ENCODE results near the gene CHD2.

Gene CHD2

DNA sequence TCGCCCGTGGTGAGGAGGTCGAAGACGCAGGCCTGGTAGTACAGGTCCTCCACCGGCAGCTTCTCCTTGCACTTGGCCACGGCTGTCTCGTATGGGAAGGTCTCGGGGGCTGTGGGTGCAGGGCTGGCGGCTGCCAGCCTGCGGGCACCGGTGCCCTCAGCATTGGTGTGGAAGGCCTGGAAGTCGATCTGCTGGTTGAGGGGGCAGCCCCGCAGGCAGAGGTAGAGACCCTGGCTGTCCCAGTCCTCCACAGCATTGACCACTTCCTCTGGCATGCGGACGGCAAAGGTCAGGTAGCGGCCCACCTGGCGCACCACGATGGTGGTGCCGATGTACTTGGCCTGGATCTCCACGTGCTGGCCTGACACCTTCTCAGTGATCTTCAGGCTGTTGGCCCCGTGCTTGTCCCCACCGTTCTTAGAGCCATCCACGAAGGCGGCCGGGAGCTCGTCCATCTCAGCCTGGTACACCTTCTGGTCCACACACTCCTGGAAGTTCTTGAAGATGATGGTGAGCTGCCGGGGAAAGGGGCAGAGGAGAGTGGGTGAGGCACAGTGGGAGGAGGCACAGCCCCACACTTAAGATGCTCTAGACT lies 145.2 kb downstream of the CHD2 start:
- no peaks in the 10 kb centered on the region for H3K79me2 ChIP-seq (ENCODE audit: insufficient read depth, low read length)
- H3K9me3 ChIP-seq (ENCODE audit: insufficient read depth, low read length, severe bottlenecking): peaks cover 3% of the 10 kb centered on the region
- H3K27me3 ChIP-seq (ENCODE audit: insufficient read depth, low read length, poor library complexity): no peaks in the 10 kb centered on the region
- peaks cover 66% of the 10 kb centered on the region for H3K36me3 ChIP-seq (ENCODE audit: insufficient read depth, low read length)
- no peak overlapping the region for H3K4me2 ChIP-seq (ENCODE audit: insufficient read depth, low read length)
- no peak for ATAC-seq (ENCODE audit: insufficient read depth, low read depth)
- H3K4me3 ChIP-seq (ENCODE audit: low read depth in 1 of 2, low read length in 2 of 2): no peak overlapping the region
- no peak overlapping the region for H3K9ac ChIP-seq (ENCODE audit: low read depth, low read length)
- TF ChIP-seq CTCF (IDR thresholded peaks at IDR 0.05; ENCODE audit: borderline replicate concordance, extremely low read depth, low read length, poor library complexity, severe bottlenecking) (no peak), EZH2 (IDR thresholded peaks at IDR 0.05; ENCODE audit: borderline replicate concordance, low read depth, low read length, severe bottlenecking) (no peak)
- H3K4me1 ChIP-seq (ENCODE audit: insufficient read depth, low read length): peaks cover 17% of the 10 kb centered on the region
- no peaks in the 10 kb centered on the region for H4K20me1 ChIP-seq (ENCODE audit: insufficient read depth, low read length)
- no peak overlapping the region for H2AFZ ChIP-seq (ENCODE audit: low read depth, low read length)
- no peak overlapping the region for H3K27ac ChIP-seq (ENCODE audit: low read length)
- no peak for DNase-seq

DNA sequence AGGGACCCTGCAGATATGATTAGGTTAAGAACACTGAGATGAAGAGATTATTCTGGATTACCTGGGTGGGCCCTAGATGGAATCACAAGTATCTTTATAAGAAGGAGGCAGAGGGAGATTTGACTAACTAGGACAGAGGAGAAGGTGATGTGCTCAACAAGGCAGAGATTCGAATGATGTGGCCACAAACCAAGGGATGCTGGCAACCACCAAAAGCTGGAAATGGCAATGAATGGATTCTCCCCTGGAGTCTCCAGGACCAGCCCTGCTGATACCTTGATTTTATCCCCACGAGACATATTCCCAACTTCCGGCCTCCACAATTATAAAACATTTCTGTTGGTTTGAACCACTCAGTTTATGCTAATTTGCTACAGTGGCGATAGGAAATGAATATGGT lies 146.0 kb downstream of the CHD2 start:
- DNase-seq (no peak), ATAC-seq (ENCODE audit: insufficient read depth, low read depth) (no peak)
- H2AFZ ChIP-seq (ENCODE audit: low read depth, low read length): no peak overlapping the region
- H3K4me2 ChIP-seq (ENCODE audit: insufficient read depth, low read length): no peak overlapping the region
- H3K4me1 ChIP-seq (ENCODE audit: insufficient read depth, low read length): peaks cover 17% of the 10 kb centered on the region
- no peaks in the 10 kb centered on the region for H3K27me3 ChIP-seq (ENCODE audit: insufficient read depth, low read length, poor library complexity)
- peaks cover 3% of the 10 kb centered on the region for H3K9me3 ChIP-seq (ENCODE audit: insufficient read depth, low read length, severe bottlenecking)
- H4K20me1 ChIP-seq (ENCODE audit: insufficient read depth, low read length): no peaks in the 10 kb centered on the region
- H3K4me3 ChIP-seq (ENCODE audit: low read depth in 1 of 2, low read length in 2 of 2): no peak overlapping the region
- no peaks in the 10 kb centered on the region for H3K79me2 ChIP-seq (ENCODE audit: insufficient read depth, low read length)
- no peak for TF ChIP-seq CTCF (IDR thresholded peaks at IDR 0.05; ENCODE audit: borderline replicate concordance, extremely low read depth, low read length, poor library complexity, severe bottlenecking)
- TF ChIP-seq EZH2 (IDR thresholded peaks at IDR 0.05; ENCODE audit: borderline replicate concordance, low read depth, low read length, severe bottlenecking): no peak
- H3K27ac ChIP-seq (ENCODE audit: low read length): no peak overlapping the region
- H3K9ac ChIP-seq (ENCODE audit: low read depth, low read length): no peak overlapping the region
- peaks cover 70% of the 10 kb centered on the region for H3K36me3 ChIP-seq (ENCODE audit: insufficient read depth, low read length)

DNA sequence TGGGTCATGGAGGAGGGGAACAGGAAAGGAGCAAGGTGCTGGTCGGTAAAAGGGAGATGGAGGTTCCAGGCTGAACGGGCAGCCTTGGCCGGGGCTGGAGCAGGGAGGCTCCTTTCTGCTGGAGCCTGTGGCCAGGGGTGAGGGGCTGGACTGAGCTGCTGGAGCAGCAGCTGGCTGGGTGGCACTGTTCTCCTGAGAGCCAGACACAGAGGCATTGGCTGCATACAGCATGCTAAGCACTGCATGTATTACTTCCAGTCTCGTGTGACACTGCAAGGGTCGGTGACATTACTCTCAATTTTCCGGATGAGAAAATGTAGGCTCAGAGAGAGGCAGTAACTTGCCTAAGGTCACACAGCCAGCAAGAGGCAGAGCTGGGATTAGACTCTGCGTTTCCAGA lies 146.6 kb downstream of the CHD2 start:
- H3K9ac ChIP-seq (ENCODE audit: low read depth, low read length): no peak overlapping the region
- peaks cover 76% of the 10 kb centered on the region for H3K36me3 ChIP-seq (ENCODE audit: insufficient read depth, low read length)
- no peaks in the 10 kb centered on the region for H3K79me2 ChIP-seq (ENCODE audit: insufficient read depth, low read length)
- peaks cover 17% of the 10 kb centered on the region for H3K4me1 ChIP-seq (ENCODE audit: insufficient read depth, low read length)
- ATAC-seq (ENCODE audit: insufficient read depth, low read depth) (no peak), DNase-seq (no peak)
- no peak overlapping the region for H2AFZ ChIP-seq (ENCODE audit: low read depth, low read length)
- no peak overlapping the region for H3K4me2 ChIP-seq (ENCODE audit: insufficient read depth, low read length)
- H3K9me3 ChIP-seq (ENCODE audit: insufficient read depth, low read length, severe bottlenecking): peaks cover 3% of the 10 kb centered on the region
- peak overlapping the region; percentile 50 for H3K27ac ChIP-seq (ENCODE audit: low read length)
- no peak for TF ChIP-seq CTCF (IDR thresholded peaks at IDR 0.05; ENCODE audit: borderline replicate concordance, extremely low read depth, low read length, poor library complexity, severe bottlenecking)
- TF ChIP-seq EZH2 (IDR thresholded peaks at IDR 0.05; ENCODE audit: borderline replicate concordance, low read depth, low read length, severe bottlenecking): no peak
- H3K4me3 ChIP-seq (ENCODE audit: low read depth in 1 of 2, low read length in 2 of 2): no peak overlapping the region
- no peaks in the 10 kb centered on the region for H4K20me1 ChIP-seq (ENCODE audit: insufficient read depth, low read length)
- H3K27me3 ChIP-seq (ENCODE audit: insufficient read depth, low read length, poor library complexity): no peaks in the 10 kb centered on the region
